ENCODE measurements around the gene LGALS9. TPM values are rescaled to one million over a fixed set of nuclear protein-coding genes. Genes with fewer than 3 reads are reported as not detected.

Gene LGALS9
- total and polyA plus RNA-seq, 12 donors: 7.5 to 79.1 (median 17.5) TPM

DNA sequence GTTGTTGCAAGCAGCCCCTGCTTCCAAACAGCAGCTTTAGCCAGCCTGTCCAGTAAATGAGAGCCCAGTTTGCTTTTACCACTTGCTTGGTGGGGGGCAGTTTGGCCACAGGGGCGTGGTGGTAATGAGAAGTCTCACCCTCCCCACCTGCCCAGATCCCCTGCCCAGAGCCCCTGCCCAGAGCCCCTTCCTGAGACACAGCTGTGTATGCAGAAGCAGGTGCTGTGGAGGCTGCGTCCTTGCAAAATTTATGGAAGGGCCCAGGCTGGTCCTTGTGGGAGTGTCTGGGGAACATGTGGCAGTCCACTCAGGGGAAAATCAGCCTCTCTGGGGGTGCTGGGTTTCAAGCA is 27.6 kb upstream of the LGALS9 start:
- intact Hi-C loops (cut with DNase I): loop anchor here (1.0 to 10.0 kb wide), 14 partner anchors 36 to 366 kb away; partner anchors contain the start of gene KSR1 (in 1 of the 10)
- Histone ChIP-seq H3K4me1 (peaks cover 0 to 25% (median 9%) of the 10 kb centered on the region in 9 donors), H3K9me3 (no peaks in the 10 kb centered on the region), H3K27ac (no peak overlapping the region), H3K27me3 (no peaks in the 10 kb centered on the region), H3K36me3 (peaks cover 0 to 82% (median 28%) of the 10 kb centered on the region in 9 donors), H3K4me3 (no peak overlapping the region)
- WGBS, 2 donors: 92 to 94% methylated on average over 2 of the region's 2 CpGs
- DNase-seq: no peak
- peak in 2 of 9 donors; percentile 2 to 11 for TF ChIP-seq CTCF (IDR thresholded peaks at IDR 0.05)
- peak in 2 of 8 donors; percentile 13 to 15 for ATAC-seq

- DNase-seq (no peak), ATAC-seq (no peak)
- no peak for TF ChIP-seq CTCF (IDR thresholded peaks at IDR 0.05)
- 96 to 97% methylated on average over 22 of the region's 22 CpGs for WGBS, 2 donors
- Histone ChIP-seq H3K36me3 (peaks cover 0 to 82% (median 28%) of the 10 kb centered on the region in 9 donors), H3K4me1 (peaks cover 0 to 25% (median 9%) of the 10 kb centered on the region in 9 donors), H3K9me3 (no peaks in the 10 kb centered on the region), H3K27me3 (no peaks in the 10 kb centered on the region), H3K27ac (no peak overlapping the region), H3K4me3 (no peak overlapping the region)
- intact Hi-C loops (cut with DNase I): loop anchor here (1.0 to 10.0 kb wide), 15 partner anchors 37 to 367 kb away; partner anchors contain the start of gene KSR1 (in 1 of the 10)
Observed at GRCh38 chr17:27603880-27604794, 26.9 kb upstream of the LGALS9 start.

GRCh38 chr17:27605409-27605808 is 25.6 kb upstream of the LGALS9 start:
- no peak for DNase-seq
- Histone ChIP-seq H3K4me1 (peaks cover 0 to 28% (median 9%) of the 10 kb centered on the region in 9 donors), H3K36me3 (peaks cover 0 to 91% (median 28%) of the 10 kb centered on the region in 9 donors), H3K27me3 (no peaks in the 10 kb centered on the region), H3K4me3 (no peak overlapping the region), H3K9me3 (no peaks in the 10 kb centered on the region), H3K27ac (no peak overlapping the region)
- intact Hi-C loops (cut with DNase I): loop anchor here in 6 of 10 donors (2.0 to 10.0 kb wide), 6 partner anchors 42 to 279 kb away; no protein-coding TSS in a partner anchor
- TF ChIP-seq CTCF (IDR thresholded peaks at IDR 0.05): no peak
- 97 to 98% methylated on average over 25 of the region's 25 CpGs for WGBS, 2 donors
- ATAC-seq: no peak

DNA sequence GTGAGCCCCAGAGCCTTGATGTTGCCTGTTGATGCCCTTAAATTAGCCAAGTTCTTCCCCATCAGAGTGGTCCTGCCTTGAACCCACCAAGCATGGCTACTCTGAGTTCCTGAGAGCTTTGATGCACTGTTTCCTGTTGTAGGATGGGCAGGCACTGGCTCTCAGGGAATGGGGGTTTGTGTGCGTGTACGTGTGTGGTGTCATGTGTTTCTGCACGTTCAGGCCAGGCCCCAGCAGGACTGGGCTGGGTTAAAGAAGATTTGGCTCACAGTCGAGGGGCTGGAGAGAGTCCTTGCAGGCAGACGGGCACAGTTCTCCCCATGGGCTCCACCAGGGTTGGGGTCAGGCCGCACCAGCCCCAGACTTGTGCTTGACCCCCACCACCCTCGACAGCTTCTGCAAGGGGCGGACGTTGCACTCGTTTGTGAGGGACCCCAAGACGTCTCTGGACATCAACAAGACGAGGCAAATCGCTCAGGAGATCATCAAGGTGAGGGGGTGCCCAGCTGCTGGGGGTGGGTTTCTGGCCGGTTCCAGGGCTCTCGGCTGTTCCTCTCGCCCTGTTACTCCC is 23.4 kb upstream of the LGALS9 start:
- Histone ChIP-seq H3K9me3 (no peaks in the 10 kb centered on the region), H3K4me3 (no peak overlapping the region), H3K36me3 (peaks cover 0 to 94% (median 28%) of the 10 kb centered on the region in 9 donors), H3K27ac (no peak overlapping the region), H3K4me1 (peaks cover 0 to 17% (median 3%) of the 10 kb centered on the region in 9 donors), H3K27me3 (no peaks in the 10 kb centered on the region)
- no peak for DNase-seq
- ATAC-seq: no peak
- intact Hi-C loops (cut with DNase I): loop anchor here in 5 of 10 donors (2.0 to 10.0 kb wide), 5 partner anchors 40 to 277 kb away; no protein-coding TSS in a partner anchor
- 87 to 93% methylated on average over 16 of the region's 16 CpGs for WGBS, 2 donors
- no peak for TF ChIP-seq CTCF (IDR thresholded peaks at IDR 0.05)

All from heart right ventricle (tissue), 16 donors.